Endothelial cell of umbilical vein (primary cell): ENCODE results near the gene UBE3D. TPM values are rescaled to one million over a fixed set of nuclear protein-coding genes. Genes with fewer than 3 reads are reported as not detected.

ENCODE experiments used
- BruUV-seq: library from RNA; stranded (reverse); fragments of 400-500 nt; replicated peaks from 2 replicates; lab custom pipeline; 2021; lab: Mats Ljungman, UMichigan
- CTCF ChIA-PET: fragments of 300-600, 350-600 bp; sonication (Branson Sonifier 250); formaldehyde crosslinking; loops from one replicate; lab custom pipeline; 2021; ENCODE audit warnings: antibody characterized with exemption, inconsistent platforms; lab: Charles Lee
- POLR2A ChIA-PET: fragments of 300-600, 350-600 bp; sonication (Branson Sonifier 250); formaldehyde crosslinking; loops from one replicate; lab custom pipeline; 2021; ENCODE audit warnings: antibody characterized with exemption, inconsistent platforms; lab: Charles Lee
- DNase-seq: peaks from one replicate; pipeline ENCODE4 v3.0.0-alpha.2; 2011; ENCODE audit warnings: low read depth, low spot score
- FAIRE-seq: peaks from 2 replicates; lab custom pipeline; 2011; peaks lifted over from hg19 to GRCh38; lab: Jason Lieb, UNC
- H2AFZ ChIP-seq: 2 replicates; pipeline ENCODE4 v1.6.0; 2012; ENCODE audit warnings: low read depth, low read length, control low read depth, inconsistent platforms
- H3K27ac ChIP-seq: 2 replicates; pipeline ENCODE4 v1.5.1; 2011; ENCODE audit warnings: low read depth, mild to moderate bottlenecking, control low read depth, low read length, moderate library complexity; ENCODE audit not compliant: insufficient read depth
- H3K27me3 ChIP-seq, 2 experiments: 2 replicates each; pipeline versions ENCODE4 v1.6.0 to v1.6.1; 2011; ENCODE audit warnings: low read length in 2 of 2, mixed read lengths in 1 of 2; ENCODE audit not compliant: control insufficient read depth in 2 of 2, insufficient read depth in 2 of 2
- H3K36me3 ChIP-seq, 2 experiments: 2 replicates in 1 of 2; 3 replicates in 1 of 2; pipeline ENCODE4 v1.5.1; 2011; ENCODE audit warnings: low read length in 2 of 2, mild to moderate bottlenecking in 1 of 2, moderate library complexity in 1 of 2; ENCODE audit not compliant: control insufficient read depth in 2 of 2, insufficient read depth in 2 of 2; ENCODE audit errors: extremely low read depth in 1 of 2
- H3K4me1 ChIP-seq: 3 replicates; pipeline ENCODE4 v1.5.1; 2011; ENCODE audit warnings: mild to moderate bottlenecking, low read length; ENCODE audit not compliant: control insufficient read depth, insufficient read depth; ENCODE audit errors: extremely low read depth
- H3K4me2 ChIP-seq: 2 replicates; pipeline ENCODE4 v1.6.1; 2011; ENCODE audit warnings: low read length, control low read depth, mixed read lengths; ENCODE audit not compliant: insufficient read depth
- H3K4me3 ChIP-seq, 3 experiments: fragments of 200-600 bp in 1 of 3; sonication (generic), shearing (Covaris generic) in 1 of 3; replicated peaks in 1 of 3; 2 replicates each; pipeline ENCODE4 v1.5.1; 2011 to 2016; ENCODE audit warnings: control low read depth in 3 of 3, low read length in 3 of 3, mild to moderate bottlenecking in 2 of 3, inconsistent platforms in 1 of 3, low read depth in 1 of 3, moderate library complexity in 1 of 3; ENCODE audit not compliant: insufficient read depth in 1 of 3
- H3K79me2 ChIP-seq: 2 replicates; pipeline ENCODE4 v1.6.0; 2012; ENCODE audit warnings: low read length, inconsistent platforms; ENCODE audit not compliant: control insufficient read depth, insufficient read depth
- H3K9ac ChIP-seq: replicated peaks from 2 replicates; pipeline ENCODE3; 2011; ENCODE audit warnings: low read length, control low read depth; ENCODE audit not compliant: insufficient read depth; ENCODE audit errors: extremely low read depth
- H3K9me1 ChIP-seq: replicated peaks from 3 replicates; pipeline ENCODE4 v1.6.0; 2011; ENCODE audit warnings: mild to moderate bottlenecking, low read length; ENCODE audit not compliant: control insufficient read depth, insufficient read depth; ENCODE audit errors: extremely low read depth
- H3K9me3 ChIP-seq: replicated peaks from 2 replicates; pipeline ENCODE4 v1.5.1; 2012; ENCODE audit warnings: low read length, inconsistent platforms; ENCODE audit not compliant: control insufficient read depth, insufficient read depth
- H4K20me1 ChIP-seq: replicated peaks from 2 replicates; pipeline ENCODE3; 2011; ENCODE audit warnings: mild to moderate bottlenecking, low read length; ENCODE audit not compliant: control insufficient read depth, insufficient read depth; ENCODE audit errors: extremely low read depth
- CTCF ChIP-seq, 2 donors: IDR thresholded peaks; 1 replicate in 1 of 2; 2 replicates in 1 of 2; pipeline ENCODE4 v1.5.1; 2011; ENCODE audit warnings: low read length in 2 of 2, mild to moderate bottlenecking in 2 of 2, moderate library complexity in 2 of 2, control low read depth in 1 of 2, inconsistent platforms in 1 of 2, low read depth in 1 of 2; ENCODE audit not compliant: insufficient read depth in 1 of 2; ENCODE audit errors: extremely low read depth in 1 of 2
- EZH2 ChIP-seq: IDR thresholded peaks from 2 replicates; pipeline ENCODE4 v1.6.1; 2012; ENCODE audit warnings: borderline replicate concordance, low read depth, mild to moderate bottlenecking, moderate library complexity, low read length, inconsistent platforms; ENCODE audit not compliant: severe bottlenecking
- FOS ChIP-seq: IDR thresholded peaks from 2 replicates; pipeline ENCODE4 v1.6.1; 2011; ENCODE audit warnings: mild to moderate bottlenecking, low read length, moderate library complexity, borderline replicate concordance; ENCODE audit not compliant: insufficient read depth
- GATA2 ChIP-seq: IDR thresholded peaks from 2 replicates; pipeline ENCODE4 v1.7.0; 2011; ENCODE audit warnings: low read depth, mild to moderate bottlenecking, moderate library complexity, mixed read lengths, low read length; ENCODE audit not compliant: insufficient read length, insufficient read depth
- JUN ChIP-seq: IDR thresholded peaks from 2 replicates; pipeline ENCODE4 v1.6.1; 2011; ENCODE audit warnings: borderline replicate concordance, low read depth; ENCODE audit not compliant: insufficient read length, insufficient read depth
- MAX ChIP-seq: IDR thresholded peaks from 2 replicates; pipeline ENCODE4 v1.6.1; 2011; ENCODE audit not compliant: insufficient read depth, insufficient read length
- MYC ChIP-seq: IDR thresholded peaks from one replicate; pipeline ENCODE4 v1.6.1; 2011; ENCODE audit warnings: mild to moderate bottlenecking, low read depth, low read length
- POLR2A ChIP-seq: IDR thresholded peaks from 2 replicates; pipeline ENCODE4 v1.6.1; 2012; ENCODE audit warnings: low read depth, mild to moderate bottlenecking, control low read depth, low read length
- POLR2AphosphoS5 ChIP-seq: IDR thresholded peaks from 2 replicates; pipeline ENCODE4 v1.6.1; 2012; ENCODE audit warnings: low read depth, mild to moderate bottlenecking, control low read depth, low read length, moderate library complexity; ENCODE audit not compliant: insufficient read depth
- dilution Hi-C: fragments of 300-500 bp; cut with MboI; formaldehyde crosslinking; loops from one replicate; pipeline ENCODE4 v1.15.0; 2019; ENCODE audit warnings: low sequenced_read_pairs; ENCODE audit not compliant: extremely low pct_ligation_motif_present
- intact Hi-C: fragments of 100-400 bp; cut with micrococcal nuclease; formaldehyde crosslinking; loops from one replicate; pipeline ENCODE4 v1.10.0; 2022
- polyA plus RNA-seq, 4 experiments: library from polyadenylated mRNA; depleted of rRNA in 3 of 4; stranded (reverse) in 3 of 4; unstranded in 1 of 4; fragments of >200 nt; gene quantifications; 2 replicates each; pipeline versions ENCODE4 v1.2.1 to v1.2.3, GENCODE V29; 2011 to 2012; ENCODE audit warnings: missing spikeins in 1 of 4
- total RNA-seq: library from RNA; stranded (reverse); gene quantifications from 2 replicates; pipeline ENCODE4 v1.2.3, GENCODE V29; 2021

UBE3D gene
- total and polyA plus RNA-seq, 2 donors (not counting 3 experiments of a cell fraction or from before 2014, with no cell fraction given), result 1.9 to 6.2 TPM

- intact Hi-C loops, result no loop called here
- no peak for TF ChIP-seq EZH2
- TF ChIP-seq MYC, result no peak
- no peak for TF ChIP-seq JUN
- TF ChIP-seq GATA2, result no peak
- TF ChIP-seq MAX, result no peak
- no peak for TF ChIP-seq FOS
- no peak for TF ChIP-seq POLR2A
- TF ChIP-seq POLR2AphosphoS5, result no peak
- no peak for TF ChIP-seq CTCF (IDR thresholded peaks at IDR 0.05; ENCODE audit: extremely low read depth in 1 of 2, insufficient read depth in 1 of 2, low read depth in 1 of 2, low read length in 2 of 2)
- Histone ChIP-seq H3K36me3 (no peaks in the 10 kb centered on the region), H3K79me2 (no peaks in the 10 kb centered on the region), H2AFZ (no peak overlapping the region), H3K9me3 (no peaks in the 10 kb centered on the region), H3K27ac (no peak overlapping the region), H3K4me2 (no peak overlapping the region), H3K9ac (no peak overlapping the region), H3K27me3 (no peaks in the 10 kb centered on the region), H3K4me3 (no peak overlapping the region), H3K4me1 (peaks cover 19% of the 10 kb centered on the region), H4K20me1 (no peaks in the 10 kb centered on the region), H3K9me1 (no peaks in the 10 kb centered on the region)
- DNase-seq, result no peak
- BruUV-seq, result no TSS peak
- dilution Hi-C loops, result no loop called here
- CTCF ChIA-PET, result interaction anchor here (0.7 to 1.4 kb wide), 3 partner anchors 16 to 21 kb away, joined by 3 read pairs; no protein-coding TSS in a partner anchor
- POLR2A ChIA-PET, result no interaction called here
- no peak for FAIRE-seq
Observed at GRCh38 chr6:82881519-82881918, 184.1 kb downstream of the UBE3D start.
